Parathyroid adenoma (tissue), 2 donors: ENCODE data around the gene SLC12A7.

ENCODE experiments used
- H2AFZ ChIP-seq: fragments of 300-600 bp; sonication (generic); one replicate; pipeline ENCODE4 v1.7.0; 2017; ENCODE audit warnings: antibody characterized with exemption, mild to moderate bottlenecking
- H3K27ac ChIP-seq: fragments of 300-600 bp; sonication (generic); one replicate; pipeline ENCODE4 v1.7.0; 2017
- H3K27me3 ChIP-seq: fragments of 300-600 bp; sonication (generic); one replicate; pipeline ENCODE4 v1.7.0; 2017; ENCODE audit warnings: low read length; ENCODE audit not compliant: control insufficient read depth, insufficient read depth
- H3K36me3 ChIP-seq: fragments of 300-600 bp; sonication (generic); one replicate; pipeline ENCODE4 v1.7.0; 2017; ENCODE audit warnings: low read length; ENCODE audit not compliant: control insufficient read depth, insufficient read depth
- H3K4me1 ChIP-seq: fragments of 300-600 bp; sonication (generic); one replicate; pipeline ENCODE4 v1.7.0; 2017; ENCODE audit warnings: control low read depth
- H3K4me2 ChIP-seq: fragments of 300-600 bp; sonication (generic); one replicate; pipeline ENCODE4 v1.7.0; 2017; ENCODE audit warnings: low read length
- H3K4me3 ChIP-seq: fragments of 300-600 bp; sonication (generic); one replicate; pipeline ENCODE4 v1.7.0; 2017; ENCODE audit warnings: low read depth, low read length
- H3K79me2 ChIP-seq: fragments of 300-600 bp; sonication (generic); one replicate; pipeline ENCODE4 v1.7.0; 2017; ENCODE audit warnings: control low read depth
- H3K9ac ChIP-seq: fragments of 300-600 bp; sonication (generic); one replicate; pipeline ENCODE4 v1.7.0; 2017; ENCODE audit warnings: mild to moderate bottlenecking
- H3K9me3 ChIP-seq: fragments of 300-600 bp; sonication (generic); one replicate; pipeline ENCODE4 v1.7.0; 2017; ENCODE audit warnings: low read length; ENCODE audit not compliant: control insufficient read depth
- TF ChIP-seq, protein P1 (sequence below): fragments of 300-600 bp; sonication (generic); IDR thresholded peaks from one replicate; pipeline ENCODE4 v1.7.0; 2017; ENCODE audit warnings: antibody characterized with exemption, mild to moderate bottlenecking
- donor health status: primary hyperparathyroidism.

Gene SLC12A7

DNA sequence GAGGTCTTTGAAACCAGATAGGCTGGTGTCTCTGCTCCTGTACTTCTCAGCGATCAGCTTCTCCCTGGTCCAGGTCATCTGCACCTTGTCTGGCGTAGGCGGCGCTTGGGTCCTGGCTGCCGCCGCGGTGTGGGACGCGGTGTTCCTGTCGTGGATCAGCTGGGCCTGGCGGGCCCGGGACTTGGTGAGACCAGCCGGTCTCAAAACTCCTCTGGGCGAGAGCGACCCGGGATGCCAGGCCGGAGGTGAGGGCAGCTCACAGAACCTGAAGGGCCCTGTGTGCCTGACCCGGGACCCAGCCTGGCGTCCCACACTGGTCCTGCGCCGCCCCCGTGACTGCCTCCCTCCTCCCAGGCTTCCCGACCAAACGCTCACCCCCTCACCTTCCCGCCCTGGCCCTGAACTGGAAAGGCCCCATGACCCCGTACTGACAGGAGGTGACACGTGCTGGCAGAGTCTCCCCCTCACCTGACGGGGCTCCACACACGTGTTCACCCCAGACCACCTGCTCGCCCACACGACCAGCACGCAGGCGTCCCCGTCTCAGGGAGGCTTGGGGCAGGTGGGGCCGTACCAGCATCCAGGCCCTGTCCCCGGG, 54.3 kb downstream of the SLC12A7 start:
- H3K9ac ChIP-seq = no peak overlapping the region
- no peaks in the 10 kb centered on the region for H3K36me3 ChIP-seq
- H2AFZ ChIP-seq = no peak overlapping the region
- H3K27me3 ChIP-seq = no peaks in the 10 kb centered on the region
- TF ChIP-seq, protein P1, sequence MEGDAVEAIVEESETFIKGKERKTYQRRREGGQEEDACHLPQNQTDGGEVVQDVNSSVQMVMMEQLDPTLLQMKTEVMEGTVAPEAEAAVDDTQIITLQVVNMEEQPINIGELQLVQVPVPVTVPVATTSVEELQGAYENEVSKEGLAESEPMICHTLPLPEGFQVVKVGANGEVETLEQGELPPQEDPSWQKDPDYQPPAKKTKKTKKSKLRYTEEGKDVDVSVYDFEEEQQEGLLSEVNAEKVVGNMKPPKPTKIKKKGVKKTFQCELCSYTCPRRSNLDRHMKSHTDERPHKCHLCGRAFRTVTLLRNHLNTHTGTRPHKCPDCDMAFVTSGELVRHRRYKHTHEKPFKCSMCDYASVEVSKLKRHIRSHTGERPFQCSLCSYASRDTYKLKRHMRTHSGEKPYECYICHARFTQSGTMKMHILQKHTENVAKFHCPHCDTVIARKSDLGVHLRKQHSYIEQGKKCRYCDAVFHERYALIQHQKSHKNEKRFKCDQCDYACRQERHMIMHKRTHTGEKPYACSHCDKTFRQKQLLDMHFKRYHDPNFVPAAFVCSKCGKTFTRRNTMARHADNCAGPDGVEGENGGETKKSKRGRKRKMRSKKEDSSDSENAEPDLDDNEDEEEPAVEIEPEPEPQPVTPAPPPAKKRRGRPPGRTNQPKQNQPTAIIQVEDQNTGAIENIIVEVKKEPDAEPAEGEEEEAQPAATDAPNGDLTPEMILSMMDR = no peak
- no peak overlapping the region for H3K27ac ChIP-seq
- no peaks in the 10 kb centered on the region for H3K4me1 ChIP-seq
- no peak overlapping the region for H3K4me2 ChIP-seq
- H3K4me3 ChIP-seq = no peak overlapping the region
- no peaks in the 10 kb centered on the region for H3K79me2 ChIP-seq
- H3K9me3 ChIP-seq = no peaks in the 10 kb centered on the region

DNA sequence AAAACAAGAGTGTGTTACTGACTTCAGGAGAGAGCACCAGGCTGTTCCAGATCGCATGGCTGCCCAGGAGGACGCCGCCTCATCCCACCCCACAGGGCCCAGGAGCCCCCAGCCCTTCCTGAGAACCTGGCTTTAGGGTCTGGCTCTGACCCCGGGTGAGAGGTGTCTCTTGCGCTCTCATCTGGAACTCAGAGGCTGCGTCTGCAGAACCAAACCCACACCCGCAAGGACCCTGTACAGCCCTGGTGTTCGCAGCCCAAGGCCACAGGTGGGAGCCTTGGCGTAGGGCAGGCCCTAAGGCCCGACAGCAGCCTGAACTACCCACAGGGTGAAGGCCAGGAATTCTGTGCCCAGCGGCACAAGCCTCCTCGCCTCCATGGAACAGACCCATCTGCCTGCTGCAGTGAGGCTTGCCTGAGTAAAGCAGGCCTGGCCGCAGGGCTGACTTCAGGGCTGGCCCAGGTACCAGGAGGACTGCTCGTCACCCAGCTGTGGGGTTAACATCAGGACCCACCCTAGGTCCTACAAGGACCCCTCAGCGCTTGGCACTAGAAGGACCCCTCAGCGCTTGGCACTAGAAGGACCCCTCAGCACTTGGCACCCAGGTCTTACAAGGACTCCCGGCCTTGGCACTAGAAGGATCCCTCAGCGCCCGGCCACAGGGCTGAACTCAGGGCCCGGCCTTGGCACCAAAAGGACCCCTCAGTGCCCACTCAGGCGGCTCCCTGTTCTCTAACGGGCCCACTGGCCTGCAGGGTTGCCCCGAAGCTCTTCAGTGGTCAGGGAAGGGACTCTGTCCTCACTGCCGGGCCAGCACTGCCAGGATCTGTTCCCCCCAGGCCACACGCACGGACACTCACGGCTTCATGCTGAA, 55.0 kb downstream of the SLC12A7 start:
- Histone ChIP-seq H3K4me3 (no peak overlapping the region), H3K9me3 (no peaks in the 10 kb centered on the region), H3K79me2 (no peaks in the 10 kb centered on the region), H3K9ac (no peak overlapping the region), H3K27ac (no peak overlapping the region), H3K36me3 (no peaks in the 10 kb centered on the region), H2AFZ (no peak overlapping the region), H3K4me1 (no peaks in the 10 kb centered on the region), H3K27me3 (no peaks in the 10 kb centered on the region), H3K4me2 (no peak overlapping the region)
- TF ChIP-seq, protein P1 = no peak

DNA sequence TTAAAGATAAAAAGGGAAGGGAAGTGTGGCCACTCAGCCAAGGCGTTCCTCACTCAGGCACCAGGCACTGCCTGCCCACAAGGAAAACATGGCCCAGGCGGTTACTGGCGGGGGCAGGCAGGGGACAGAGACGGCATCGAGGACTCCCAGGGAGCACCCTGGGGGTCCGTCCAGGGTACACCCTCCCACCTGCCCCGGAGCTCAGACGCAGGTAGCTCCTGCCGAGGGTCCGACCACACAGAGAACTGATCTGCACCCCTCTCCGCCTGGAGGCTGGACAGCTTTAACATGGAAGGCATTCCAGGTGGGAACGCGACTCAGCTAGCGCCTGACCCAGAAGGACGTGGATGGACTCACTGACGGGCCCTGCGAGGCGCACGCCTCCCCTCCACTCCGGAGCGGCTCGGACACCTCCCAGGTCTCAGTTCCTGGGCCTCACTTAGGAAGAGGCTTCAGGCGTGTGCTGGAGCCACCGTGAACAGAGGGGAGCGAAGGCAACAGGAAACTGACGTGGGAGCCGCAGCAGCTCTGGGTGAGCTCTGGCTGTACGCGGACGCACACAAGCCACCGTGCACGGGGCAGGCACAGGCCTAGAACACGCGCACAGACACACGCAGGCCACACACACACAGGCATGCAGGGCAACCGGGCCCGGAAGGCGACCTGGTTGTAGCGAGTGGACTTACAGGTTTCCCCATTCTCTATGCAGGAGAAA, 55.8 kb downstream of the SLC12A7 start:
- Histone ChIP-seq H3K79me2 (no peaks in the 10 kb centered on the region), H3K9ac (no peak overlapping the region), H3K4me2 (no peak overlapping the region), H3K4me1 (no peaks in the 10 kb centered on the region), H2AFZ (no peak overlapping the region), H3K4me3 (no peak overlapping the region), H3K36me3 (no peaks in the 10 kb centered on the region), H3K27me3 (no peaks in the 10 kb centered on the region), H3K9me3 (no peaks in the 10 kb centered on the region), H3K27ac (no peak overlapping the region)
- TF ChIP-seq, protein P1 = no peak

DNA sequence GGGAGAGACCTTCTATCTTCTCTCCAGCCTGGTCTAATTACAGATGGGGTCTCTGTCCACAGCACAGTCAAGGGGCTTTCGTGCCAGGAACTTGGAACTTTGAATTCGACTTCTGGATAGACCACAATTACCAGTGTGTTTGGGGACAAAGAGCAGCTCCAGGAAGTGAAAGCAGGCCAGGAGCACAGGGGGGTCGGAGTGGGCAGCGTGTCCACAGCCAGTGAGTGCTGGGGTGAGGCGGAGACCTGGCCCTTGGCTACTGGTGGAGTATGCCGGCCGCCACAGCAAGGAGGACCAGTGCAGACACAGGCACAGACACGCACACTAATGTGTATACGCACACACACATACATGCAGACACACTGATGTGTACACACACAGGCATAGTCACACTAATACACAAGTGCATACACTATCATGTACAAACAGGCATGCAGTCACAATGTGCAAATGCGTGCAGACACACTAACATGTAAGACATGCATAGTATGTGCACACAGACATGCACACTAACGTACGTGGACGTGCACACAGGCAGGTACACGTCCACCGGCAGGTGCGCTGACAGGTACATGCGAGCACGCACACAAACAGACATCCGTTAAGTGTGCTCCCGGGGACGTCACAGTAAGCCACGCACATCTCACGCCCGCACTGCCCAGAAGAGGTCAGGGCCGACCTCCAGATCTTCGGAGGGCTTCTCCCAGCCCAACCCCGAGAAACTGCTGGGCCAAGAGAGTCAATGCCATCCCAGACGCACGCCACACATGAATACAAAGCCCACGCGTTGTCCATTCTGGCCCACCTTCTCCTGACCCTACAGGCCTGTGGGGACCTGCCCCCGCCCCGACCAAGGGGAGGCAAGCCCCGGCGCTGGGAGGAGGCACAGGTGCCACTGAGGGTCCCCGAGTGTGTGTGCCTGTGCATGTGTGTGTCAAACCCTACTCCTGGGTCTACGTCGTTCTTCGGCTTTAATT, 56.8 kb downstream of the SLC12A7 start:
- Histone ChIP-seq H3K4me3 (no peak overlapping the region), H3K27me3 (no peaks in the 10 kb centered on the region), H3K36me3 (no peaks in the 10 kb centered on the region), H3K79me2 (no peaks in the 10 kb centered on the region), H3K4me1 (no peaks in the 10 kb centered on the region), H3K9me3 (no peaks in the 10 kb centered on the region), H2AFZ (no peak overlapping the region), H3K9ac (no peak overlapping the region), H3K4me2 (no peak overlapping the region), H3K27ac (no peak overlapping the region)
- TF ChIP-seq, protein P1 = no peak
